Measurements from ENCODE around the gene DUSP6.
A peak's percentile ranks its signal among the peaks of the same experiment; 100 is the strongest.

The DUSP6 gene, protein sequence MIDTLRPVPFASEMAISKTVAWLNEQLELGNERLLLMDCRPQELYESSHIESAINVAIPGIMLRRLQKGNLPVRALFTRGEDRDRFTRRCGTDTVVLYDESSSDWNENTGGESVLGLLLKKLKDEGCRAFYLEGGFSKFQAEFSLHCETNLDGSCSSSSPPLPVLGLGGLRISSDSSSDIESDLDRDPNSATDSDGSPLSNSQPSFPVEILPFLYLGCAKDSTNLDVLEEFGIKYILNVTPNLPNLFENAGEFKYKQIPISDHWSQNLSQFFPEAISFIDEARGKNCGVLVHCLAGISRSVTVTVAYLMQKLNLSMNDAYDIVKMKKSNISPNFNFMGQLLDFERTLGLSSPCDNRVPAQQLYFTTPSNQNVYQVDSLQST

DNA sequence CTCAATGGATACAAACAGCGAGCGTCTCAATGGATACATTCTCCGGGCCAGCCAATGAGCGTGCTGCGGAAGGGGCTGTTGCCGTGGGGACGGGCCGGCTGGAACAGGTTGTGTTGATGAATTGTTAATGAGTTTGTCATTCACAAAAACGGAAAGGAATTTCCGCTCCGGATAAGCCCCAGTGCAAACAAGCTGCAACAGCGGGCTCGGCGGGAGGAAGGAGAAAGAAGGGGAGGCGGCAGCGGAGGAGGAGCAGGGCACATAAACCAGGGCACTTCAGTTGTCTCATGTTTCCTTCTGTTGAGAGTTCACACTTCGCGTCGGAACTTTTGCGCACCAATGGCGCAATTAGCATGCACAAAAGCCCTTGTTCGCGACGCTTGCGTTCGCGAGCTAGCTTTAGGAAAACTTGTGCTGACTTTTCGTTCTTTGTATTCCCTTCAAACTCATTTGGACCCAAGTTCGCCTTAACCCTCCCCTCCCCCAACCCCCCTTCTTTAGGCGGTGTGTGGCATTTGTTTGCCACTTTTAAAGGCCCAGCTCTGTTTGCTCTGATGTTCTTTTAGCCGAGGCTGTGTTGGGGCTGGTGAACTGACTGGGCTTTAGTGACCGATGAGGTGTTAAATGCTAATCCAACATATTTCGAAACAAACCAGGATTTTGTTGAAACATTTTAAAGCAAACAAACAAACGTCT lies at the start of gene DUSP6:
DUSP6 (minus strand) TSS at position 10 of the 696 bp plus-strand sequence. CDS start 462 bp downstream, outside the sequence.
- DNase-seq = peak; percentile 51 to 62 (median 62)

DNA sequence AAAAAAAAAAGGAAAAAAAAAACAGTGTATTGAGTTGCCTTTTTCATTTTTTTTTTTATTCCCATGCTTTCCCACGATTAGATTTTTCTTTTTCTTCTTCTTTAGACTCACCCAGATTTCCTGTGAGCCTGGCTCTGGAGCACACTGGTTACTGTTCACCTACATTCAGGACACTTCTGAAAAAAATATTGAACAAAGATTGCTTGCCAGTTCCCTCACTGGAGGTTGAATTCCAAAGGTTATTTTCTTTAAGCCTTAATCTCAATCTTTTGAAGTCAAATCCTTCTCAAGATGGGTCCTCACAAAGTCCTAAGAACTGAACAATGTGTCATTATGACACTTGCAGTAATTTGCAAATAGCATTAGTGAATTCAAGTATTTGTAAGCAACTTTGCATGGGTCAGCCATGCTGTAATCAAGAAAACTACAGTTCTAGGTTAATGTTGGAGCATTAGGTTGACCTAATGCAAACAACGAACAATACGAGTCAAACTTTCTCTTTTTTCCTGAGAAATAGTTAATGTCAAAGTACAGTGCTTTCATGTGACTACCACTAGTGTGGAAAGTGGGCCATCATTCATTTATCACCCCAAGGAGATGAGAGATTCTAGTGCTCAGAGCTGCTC lies 49.2 kb upstream of the DUSP6 start:
- DNase-seq = no peak

DNA sequence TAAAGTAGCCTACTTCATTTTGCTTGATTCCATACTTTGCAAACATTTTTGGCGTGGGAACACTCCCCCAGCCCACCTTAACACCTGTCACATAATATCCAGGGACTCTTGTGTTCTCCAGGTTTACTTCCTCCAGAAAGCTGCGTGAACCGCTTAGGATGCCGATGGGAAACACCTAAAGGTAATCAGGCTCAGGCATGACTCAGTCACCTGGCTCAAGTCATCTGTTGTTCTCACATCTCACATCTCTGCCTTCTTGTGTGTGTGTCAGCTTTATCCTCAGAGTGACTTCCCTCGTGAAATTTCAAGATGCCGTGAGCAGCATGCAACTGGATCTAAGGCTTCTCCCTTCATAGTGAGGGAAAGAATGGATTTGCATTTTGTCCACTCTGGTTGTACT lies 48.1 kb upstream of the DUSP6 start:
- DNase-seq = no peak

DNA sequence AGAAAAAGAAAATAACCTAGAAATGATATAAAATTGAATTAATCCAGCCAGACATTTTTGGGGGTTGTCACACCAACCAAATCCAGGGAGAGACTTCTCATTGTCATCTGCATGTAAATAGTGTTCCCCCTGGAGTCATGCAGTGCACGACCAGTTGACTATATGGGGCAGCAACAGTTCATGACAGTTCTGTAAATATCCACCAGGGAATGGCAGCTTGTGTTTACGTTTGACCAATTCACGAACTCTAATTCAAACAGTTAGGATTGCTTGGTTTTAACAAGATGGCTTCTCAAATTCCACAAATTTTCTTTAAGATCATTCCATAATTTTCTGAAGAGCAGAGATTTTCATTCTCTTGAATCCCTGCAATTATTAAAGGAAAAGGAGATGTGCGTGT lies 43.4 kb upstream of the DUSP6 start:
- DNase-seq = no peak

DNA sequence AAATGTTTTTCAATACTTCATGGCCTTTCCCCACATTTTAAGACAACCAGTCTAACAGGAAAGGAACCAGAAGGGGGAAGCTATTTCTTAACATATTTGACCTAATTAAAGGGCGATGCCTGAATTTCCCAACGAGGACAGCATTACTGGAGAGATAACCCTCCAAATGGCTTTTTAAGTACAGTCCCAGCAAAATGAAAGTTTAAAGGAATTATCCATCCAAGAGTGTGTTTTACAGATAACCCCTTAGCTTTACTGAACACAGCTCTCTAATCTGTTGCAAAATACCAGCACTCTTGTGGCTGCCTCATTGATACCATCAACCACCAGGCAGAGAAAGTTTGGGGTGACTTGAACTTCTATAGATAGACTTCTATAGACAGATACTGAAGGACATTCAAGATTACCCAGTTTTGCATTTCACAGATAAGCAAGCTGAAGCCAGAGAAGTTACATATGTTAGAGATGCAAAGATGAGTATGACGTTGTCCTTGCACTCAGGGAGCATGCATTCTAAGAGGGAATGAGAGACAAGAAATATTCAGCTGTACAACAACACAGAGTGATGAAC lies 41.3 kb upstream of the DUSP6 start:
- no peak for DNase-seq

DNA sequence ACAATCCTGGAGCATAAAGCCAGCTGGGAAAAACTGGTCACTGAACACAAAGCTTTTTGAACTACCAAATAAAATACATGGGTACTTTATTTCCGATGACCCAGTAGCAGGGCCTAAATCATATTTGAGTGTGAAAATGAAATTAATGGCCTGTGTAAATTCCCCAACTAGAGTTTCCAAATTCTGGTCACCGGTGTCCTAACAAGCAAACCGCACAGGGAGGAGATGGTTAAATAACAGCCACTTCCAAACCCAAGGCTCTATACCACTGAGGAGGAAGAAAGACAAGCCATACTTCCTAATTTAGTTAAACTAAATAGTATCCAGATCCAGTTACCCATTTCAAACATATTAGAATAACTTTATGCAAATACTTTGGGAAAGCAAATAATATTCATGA lies 40.1 kb upstream of the DUSP6 start:
- no peak for DNase-seq

DNA sequence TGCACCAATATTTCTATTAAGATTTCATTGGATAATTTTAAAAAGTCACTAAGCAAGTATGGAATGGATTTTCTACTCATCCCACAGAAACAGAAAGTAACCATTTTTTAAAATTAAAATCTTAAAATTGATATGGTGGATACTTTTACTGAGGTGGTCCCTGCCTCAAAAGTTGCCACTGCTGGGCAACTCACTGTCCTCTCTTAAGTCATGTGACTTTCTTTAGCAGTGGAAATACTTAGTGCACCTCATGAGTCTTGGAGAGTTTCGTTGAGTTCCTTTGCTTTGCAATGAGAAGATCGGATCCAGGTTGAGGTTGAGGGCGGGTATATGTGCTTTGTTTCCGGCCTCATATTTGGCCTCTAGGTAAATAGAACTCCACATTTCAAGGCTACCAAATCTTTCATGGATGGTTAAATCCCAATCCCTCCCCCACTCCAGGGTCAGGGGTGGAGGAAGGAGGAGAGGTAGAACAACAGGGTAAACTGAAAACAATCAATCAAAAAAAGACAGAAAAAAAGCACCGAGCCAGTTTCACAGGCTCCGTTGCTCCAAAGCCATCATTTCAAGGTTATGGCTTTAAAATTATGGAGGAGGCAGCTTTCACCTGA lies 39.5 kb upstream of the DUSP6 start:
- DNase-seq = no peak

DNA sequence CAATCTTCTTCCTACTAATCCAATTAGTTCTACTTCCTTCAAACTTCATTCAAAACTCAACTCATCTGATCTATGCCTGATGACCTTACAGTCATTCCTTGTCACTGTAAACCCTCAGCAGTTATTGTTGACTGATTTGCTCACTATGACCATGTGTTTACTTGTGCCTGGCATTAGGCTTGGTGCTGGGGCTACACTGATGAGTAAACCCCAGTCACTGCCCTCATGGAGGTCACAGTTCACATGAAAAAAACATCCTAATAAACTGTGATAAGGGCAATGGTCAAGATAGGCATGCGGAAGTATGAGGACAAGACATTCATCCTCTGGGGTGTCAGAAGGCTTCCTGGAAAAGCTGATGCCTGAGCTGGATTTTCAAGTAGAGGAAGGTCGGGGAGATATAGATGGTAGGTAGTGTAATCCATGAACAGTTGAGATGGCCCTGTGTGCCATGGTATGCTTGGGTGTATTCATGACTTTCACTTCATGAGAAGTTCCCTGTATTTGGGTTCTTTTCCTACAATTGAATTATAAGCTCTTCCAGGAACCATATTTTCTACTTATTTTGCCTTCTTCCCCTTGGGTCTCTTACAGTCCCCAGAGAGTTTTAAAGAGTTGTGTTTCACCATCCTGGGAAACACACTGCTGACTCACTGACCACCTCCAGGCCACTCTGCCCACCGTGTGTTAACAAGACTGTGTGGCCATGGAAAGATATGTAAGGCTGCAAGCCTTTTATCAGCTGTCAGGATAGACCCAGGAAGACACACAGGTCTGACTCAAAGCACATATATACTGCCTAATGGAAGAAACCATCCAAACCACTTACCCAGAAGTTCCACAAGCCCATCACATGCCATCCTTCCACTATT lies 38.7 kb upstream of the DUSP6 start:
- DNase-seq = no peak

DNA sequence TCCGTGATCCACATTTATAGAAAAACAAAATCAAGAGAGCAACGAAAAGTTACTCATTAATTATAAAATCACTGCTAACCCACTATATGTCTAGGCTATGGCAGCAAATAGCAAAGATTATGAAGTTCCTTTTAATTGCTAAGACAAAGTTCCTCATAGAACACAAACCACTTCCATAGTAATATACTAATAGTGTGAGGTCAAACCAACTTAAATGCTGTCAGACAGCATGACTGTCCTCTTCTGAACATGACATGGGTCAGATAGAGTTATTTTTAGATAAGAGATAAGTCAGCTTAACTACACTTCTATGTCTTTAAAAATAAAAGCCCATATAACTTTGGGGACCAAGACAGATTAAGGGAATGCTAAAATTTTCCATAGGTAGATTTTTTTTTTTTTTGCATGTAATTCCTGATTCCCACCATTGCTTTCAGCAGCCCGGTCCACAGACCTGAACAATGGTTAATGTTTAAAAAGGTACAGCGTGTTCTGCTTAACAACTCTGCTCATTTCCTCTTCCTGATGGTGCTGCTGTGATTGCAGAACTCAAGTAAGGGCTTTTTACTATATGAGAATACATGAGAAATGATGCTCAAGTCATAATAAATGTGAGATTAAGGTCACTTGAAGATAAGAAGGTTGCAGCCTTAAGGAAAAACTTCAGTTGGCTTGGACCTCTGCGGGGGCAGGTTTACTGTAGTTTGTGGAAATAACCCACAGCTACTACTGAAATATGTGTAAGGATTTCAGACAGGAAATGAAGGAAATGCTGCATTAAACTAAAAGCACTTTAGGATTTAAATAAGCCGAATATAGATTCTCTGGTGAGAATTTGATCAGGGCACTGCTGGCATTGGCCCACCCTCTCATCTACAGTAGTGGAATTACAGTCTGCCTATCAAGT lies 37.7 kb upstream of the DUSP6 start:
- DNase-seq = no peak

DNA sequence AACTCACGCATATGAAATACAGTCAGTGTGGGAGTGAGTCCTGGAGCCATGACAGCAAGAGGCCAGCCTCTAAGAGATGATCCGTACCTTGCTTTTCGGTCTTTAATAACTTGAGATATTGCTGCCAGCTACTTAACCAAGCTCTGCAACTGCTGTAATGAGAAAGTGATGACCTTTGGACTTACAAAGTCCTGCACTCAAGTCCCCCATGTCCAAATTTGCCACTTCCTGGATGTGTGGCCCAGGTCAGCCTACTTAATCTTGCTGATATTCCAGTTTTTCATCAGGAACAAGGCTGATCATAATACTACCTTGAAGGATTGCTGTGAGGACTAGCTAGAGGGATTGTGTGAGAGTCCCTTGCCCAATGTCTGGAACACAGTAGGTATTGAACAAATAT lies 33.8 kb upstream of the DUSP6 start:
- DNase-seq = no peak

DNA sequence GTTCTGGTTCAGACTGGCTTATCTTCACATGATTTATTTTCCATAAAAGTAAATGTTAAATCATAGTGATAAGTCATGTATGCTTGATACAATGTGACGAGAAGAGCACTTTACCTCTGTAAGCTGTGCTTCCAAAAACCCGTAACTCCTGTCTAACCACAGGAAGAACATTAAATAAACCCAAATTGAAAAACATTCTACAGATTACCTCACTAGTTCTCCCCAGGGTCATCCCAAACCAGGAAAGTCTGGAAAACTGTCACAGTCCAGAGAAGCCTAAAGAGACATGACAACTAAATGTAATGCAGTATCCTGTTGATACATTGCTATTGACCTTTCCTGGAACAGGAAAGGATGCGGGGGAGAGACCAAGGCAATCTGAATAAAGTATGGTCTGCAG lies 32.5 kb upstream of the DUSP6 start:
- DNase-seq = no peak

DNA sequence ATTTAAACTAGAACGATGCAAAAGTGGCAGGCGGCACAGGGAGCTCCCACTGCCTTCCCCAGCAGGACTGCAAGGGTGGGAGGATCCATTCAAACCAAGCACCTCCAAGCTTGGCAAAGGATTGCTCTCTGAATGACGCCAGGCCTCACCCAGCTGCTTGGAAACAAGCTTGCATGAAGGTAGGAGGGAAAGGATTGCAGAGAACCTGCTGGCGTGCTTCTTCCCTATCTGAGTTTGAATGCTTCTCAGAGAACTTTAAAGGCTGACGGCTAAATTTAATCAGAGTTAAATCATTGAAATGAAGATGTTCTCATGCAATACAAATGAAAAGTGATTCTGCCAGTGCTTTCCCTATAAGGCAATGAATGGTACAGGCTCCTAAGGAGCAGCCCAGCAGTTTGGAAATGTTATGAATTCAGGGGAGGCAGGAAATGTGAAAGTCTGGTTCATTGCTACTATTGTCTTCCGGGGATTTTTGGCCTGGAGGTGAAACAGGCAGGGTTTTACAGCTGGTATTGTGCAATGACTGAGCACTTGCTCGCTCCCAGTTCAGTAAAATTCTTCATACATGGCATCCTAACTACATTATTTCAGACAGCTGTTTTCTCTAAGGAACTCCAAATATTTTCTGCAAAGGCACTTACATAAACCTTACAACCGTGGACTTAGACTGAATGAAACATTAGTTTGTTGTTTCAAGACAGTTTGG lies 31.9 kb upstream of the DUSP6 start:
- DNase-seq = no peak

DNA sequence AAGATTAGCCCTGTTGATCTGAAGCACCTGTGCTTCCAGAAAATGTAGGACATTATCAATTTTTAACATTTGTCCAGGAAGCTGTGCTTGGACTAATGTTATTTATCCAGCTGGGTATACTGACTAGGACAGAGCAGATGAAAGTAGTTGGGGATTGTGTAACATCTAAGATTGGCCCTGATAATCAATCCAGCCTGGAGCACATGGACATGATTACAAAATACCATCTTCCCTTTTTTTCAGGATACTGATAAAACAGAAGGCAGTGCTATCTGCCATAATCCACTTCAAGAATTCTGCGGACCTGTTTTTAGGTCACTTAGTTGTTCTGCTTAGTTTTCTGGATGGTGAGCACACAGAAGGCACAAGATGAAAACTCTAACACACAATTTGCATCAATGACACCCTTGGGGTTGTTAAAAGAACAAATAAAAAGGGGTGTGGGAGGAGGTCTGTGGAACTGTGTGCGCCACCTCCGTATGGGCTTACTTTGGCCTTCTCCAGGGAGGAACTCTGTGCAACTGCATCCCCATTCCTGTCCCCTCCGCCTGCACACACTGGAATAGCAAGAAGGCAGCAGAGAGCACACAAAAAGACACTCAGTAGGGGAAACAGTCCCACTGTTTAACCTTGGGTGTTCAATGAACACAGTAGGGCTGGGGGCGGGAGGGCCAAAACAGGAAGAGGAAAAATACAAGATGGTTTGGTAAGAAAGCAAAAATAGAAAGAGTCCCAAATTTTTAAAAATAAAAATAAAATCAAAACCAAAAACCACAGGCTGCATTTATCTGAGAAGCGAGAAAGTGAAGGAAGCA lies 31.1 kb upstream of the DUSP6 start:
- no peak for DNase-seq

DNA sequence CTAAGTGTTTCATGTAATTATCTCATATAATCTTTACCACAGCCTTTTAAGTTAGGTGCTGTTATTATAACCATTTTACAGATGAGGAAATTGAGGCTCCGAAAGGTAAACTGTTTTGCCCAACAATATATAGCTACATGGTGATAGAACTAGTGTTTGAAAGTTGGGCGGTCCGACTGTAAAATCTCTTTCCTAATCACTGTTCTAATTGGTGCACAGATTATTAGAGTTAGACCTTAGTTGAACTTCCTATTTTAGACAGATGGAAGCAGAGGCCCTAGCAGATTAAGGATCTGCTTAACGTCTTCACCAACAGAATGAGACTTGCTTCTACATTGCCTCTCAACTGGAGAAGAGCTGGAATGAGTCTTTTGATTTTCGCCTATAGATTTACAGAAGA lies 30.0 kb upstream of the DUSP6 start:
- no peak for DNase-seq

DNA sequence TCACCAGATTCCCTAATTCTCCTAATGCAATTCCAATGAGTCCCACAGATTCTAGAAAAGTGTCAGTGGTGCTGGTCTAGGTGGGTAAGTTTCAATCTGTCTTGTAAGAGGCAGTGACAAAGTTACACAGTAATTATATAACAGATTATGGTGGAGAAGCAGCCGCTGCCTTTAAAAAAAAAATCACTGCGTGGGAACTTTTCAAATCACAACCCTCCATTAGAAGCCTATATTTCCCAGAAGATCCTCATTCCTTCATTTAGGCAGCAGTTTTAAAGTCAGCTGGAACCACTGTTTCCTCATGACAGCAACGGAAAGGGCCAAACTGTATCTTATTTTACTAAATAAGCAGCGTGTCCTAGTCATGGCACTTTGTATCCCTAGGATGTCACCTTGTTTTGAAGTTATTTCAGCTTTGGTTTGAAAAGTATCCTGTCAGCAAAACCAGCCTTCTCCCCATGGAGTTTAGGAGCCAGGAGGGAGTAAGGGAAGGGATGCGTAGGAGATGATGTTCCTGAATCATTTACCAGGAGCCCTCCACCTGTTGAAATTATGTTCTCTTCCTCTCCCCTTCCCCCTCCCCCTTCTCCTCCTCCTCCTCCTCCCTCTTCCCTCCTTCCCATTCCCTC lies 27.7 kb upstream of the DUSP6 start:
- no peak for DNase-seq

DNA sequence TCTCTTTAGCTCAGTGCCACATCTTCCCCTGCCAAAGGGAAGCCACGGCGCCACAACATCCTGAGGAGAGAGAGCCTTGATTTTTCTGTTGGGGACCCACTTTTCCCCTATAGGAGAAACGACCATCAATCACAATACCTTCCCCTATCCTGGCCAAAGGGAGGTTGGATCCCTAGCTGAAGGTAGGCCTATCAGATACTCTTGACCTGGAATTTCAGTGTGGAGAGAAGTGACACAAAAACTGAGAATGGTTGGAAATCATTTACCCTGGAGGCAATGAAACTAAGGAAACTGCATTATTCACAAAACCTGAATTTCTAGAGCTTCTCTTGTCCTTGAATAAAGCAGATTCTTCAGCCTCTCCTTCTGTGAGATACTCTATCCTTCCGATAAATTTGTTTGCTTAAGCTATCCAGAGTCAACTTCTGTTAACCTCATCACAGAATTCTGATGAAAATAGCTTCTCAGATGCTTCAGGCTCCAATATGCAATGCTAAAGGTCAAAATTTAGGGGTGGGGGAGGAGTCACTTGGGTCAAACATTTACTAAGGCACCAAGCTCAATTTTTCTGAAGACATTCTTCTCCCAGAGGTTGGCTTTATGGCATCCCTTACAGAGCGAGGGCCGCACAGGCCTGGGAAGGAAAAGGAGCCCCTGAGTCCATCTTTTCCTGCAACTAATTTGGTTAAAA lies 27.0 kb upstream of the DUSP6 start:
- no peak for DNase-seq

DNA sequence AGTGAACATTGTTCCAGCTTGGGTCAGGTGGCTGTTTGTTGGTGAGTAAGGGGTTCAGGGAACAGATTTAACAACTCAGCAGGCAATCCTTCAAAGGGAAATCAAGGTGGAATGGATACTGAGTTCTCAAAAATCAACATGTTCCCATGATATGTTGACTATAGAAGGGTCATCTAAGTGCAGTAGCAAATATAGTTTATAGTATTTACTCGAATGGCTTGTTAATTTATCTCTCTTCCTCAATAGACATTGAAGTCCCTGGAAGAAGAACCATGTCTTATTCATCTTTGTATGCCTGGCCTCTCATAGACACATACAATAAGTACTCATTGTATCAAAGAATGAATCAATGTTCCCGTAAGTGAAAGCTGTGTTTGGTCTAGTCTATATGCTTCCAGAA lies 24.5 kb upstream of the DUSP6 start:
- DNase-seq = no peak

DNA sequence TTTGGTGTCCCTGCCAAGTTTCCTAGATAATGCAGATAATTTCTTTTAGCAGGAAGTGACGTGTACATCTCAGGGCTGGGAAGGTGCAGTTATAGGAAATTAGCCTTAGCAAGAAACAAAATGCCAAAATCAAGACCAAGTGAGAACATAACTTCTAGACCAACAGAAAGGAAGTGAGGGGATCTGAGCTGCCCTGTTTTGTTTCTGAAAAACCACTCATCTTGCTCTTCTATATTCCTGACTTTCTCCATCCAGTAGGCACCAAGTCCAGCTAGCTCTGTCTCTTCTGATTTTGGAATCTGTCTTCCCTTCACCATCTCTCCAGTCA lies 23.9 kb upstream of the DUSP6 start:
- no peak for DNase-seq

Data from activated CD4-positive, CD25-positive, alpha-beta regulatory T cell (primary cell).